HUES6 (cell line): ENCODE measurements around the gene PWWP2B.

Experiments
- H3K27ac ChIP-seq: 2 replicates; pipeline ENCODE4 v1.7.0; 2013; ENCODE audit warnings: low read depth, mild to moderate bottlenecking, low read length, inconsistent platforms
- H3K27me3 ChIP-seq: 2 replicates; pipeline ENCODE4 v1.6.1; 2013; ENCODE audit warnings: low read length; ENCODE audit not compliant: control insufficient read depth, insufficient read depth
- H3K36me3 ChIP-seq: 2 replicates; pipeline ENCODE4 v1.6.1; 2013; ENCODE audit warnings: low read length; ENCODE audit not compliant: control insufficient read depth, insufficient read depth
- H3K4me1 ChIP-seq: 2 replicates; pipeline ENCODE4 v1.6.1; 2013; ENCODE audit warnings: low read length; ENCODE audit not compliant: control insufficient read depth, insufficient read depth
- H3K4me3 ChIP-seq: 2 replicates; pipeline ENCODE4 v1.5.1; 2013; ENCODE audit warnings: low read depth, low read length
- H3K9ac ChIP-seq: one replicate; pipeline ENCODE4 v1.6.1; 2013; ENCODE audit warnings: mild to moderate bottlenecking, low read length
- H3K9me3 ChIP-seq: 2 replicates; pipeline ENCODE4 v1.6.1; 2013; ENCODE audit warnings: low read depth, low read length; ENCODE audit not compliant: control insufficient read depth, insufficient read depth

PWWP2B gene

GRCh38 chr10:132459301-132460003 lies 62.5 kb downstream of the PWWP2B start:
- Histone ChIP-seq H3K9ac (no peak overlapping the region), H3K9me3 (no peaks in the 10 kb centered on the region), H3K27me3 (peaks cover 14% of the 10 kb centered on the region; the same call in 1 of the 2 replicates), H3K27ac (no peak overlapping the region), H3K36me3 (no peaks in the 10 kb centered on the region), H3K4me1 (no peaks in the 10 kb centered on the region), H3K4me3 (no peak overlapping the region)

- Histone ChIP-seq H3K4me3 (no peak overlapping the region), H3K27me3 (peaks cover 14% of the 10 kb centered on the region; the same call in 1 of the 2 replicates), H3K4me1 (no peaks in the 10 kb centered on the region; the same call in 1 of the 2 replicates), H3K9me3 (no peaks in the 10 kb centered on the region), H3K27ac (no peak overlapping the region), H3K9ac (no peak overlapping the region), H3K36me3 (no peaks in the 10 kb centered on the region)
Measured at GRCh38 chr10:132460071-132460470, 63.1 kb downstream of the PWWP2B start.

GRCh38 chr10:132460691-132461090 lies 63.7 kb downstream of the PWWP2B start:
- peaks cover 5% of the 10 kb centered on the region for H3K4me1 ChIP-seq
- H3K27me3 ChIP-seq: peaks cover 14% of the 10 kb centered on the region; the same call in 1 of the 2 replicates
- H3K36me3 ChIP-seq: no peaks in the 10 kb centered on the region
- no peak overlapping the region for H3K27ac ChIP-seq
- H3K9ac ChIP-seq: no peak overlapping the region
- no peak overlapping the region for H3K4me3 ChIP-seq
- H3K9me3 ChIP-seq: no peaks in the 10 kb centered on the region

GRCh38 chr10:132461103-132461682 lies 64.2 kb downstream of the PWWP2B start:
- Histone ChIP-seq H3K9me3 (no peaks in the 10 kb centered on the region), H3K27me3 (peaks cover 14% of the 10 kb centered on the region; the same call in 1 of the 2 replicates), H3K36me3 (no peaks in the 10 kb centered on the region), H3K4me1 (peaks cover 5% of the 10 kb centered on the region), H3K27ac (no peak overlapping the region), H3K9ac (no peak overlapping the region), H3K4me3 (no peak overlapping the region)

GRCh38 chr10:132461683-132462231 lies 64.8 kb downstream of the PWWP2B start:
- peaks cover 14% of the 10 kb centered on the region; the same call in 1 of the 2 replicates for H3K27me3 ChIP-seq

GRCh38 chr10:132462463-132463332 lies 65.7 kb downstream of the PWWP2B start:
- Histone ChIP-seq H3K27me3 (peaks cover 11% of the 10 kb centered on the region; the same call in 1 of the 2 replicates), H3K4me1 (peaks cover 6% of the 10 kb centered on the region), H3K9me3 (no peaks in the 10 kb centered on the region), H3K27ac (no peak overlapping the region), H3K36me3 (no peaks in the 10 kb centered on the region), H3K4me3 (no peak overlapping the region), H3K9ac (no peak overlapping the region)

More at GRCh38 chr10:132461683-132462231, 64.8 kb downstream of the PWWP2B start:
- Histone ChIP-seq H3K4me3 (no peak overlapping the region), H3K27ac (no peak overlapping the region), H3K9ac (no peak overlapping the region), H3K9me3 (no peaks in the 10 kb centered on the region), H3K4me1 (peaks cover 5% of the 10 kb centered on the region), H3K36me3 (no peaks in the 10 kb centered on the region)

- H3K4me3 ChIP-seq: no peak overlapping the region
- H3K36me3 ChIP-seq: no peaks in the 10 kb centered on the region
- H3K27ac ChIP-seq: no peak overlapping the region
- no peaks in the 10 kb centered on the region for H3K9me3 ChIP-seq
- H3K9ac ChIP-seq: no peak overlapping the region
- peaks cover 12% of the 10 kb centered on the region for H3K4me1 ChIP-seq
- peaks cover 13% of the 10 kb centered on the region; the same call in 1 of the 2 replicates for H3K27me3 ChIP-seq
Measured at GRCh38 chr10:132463333-132464255, 66.6 kb downstream of the PWWP2B start.

GRCh38 chr10:132464256-132465192 lies 67.5 kb downstream of the PWWP2B start:
- Histone ChIP-seq H3K27me3 (peaks cover 4% of the 10 kb centered on the region; the same call in 1 of the 2 replicates), H3K9me3 (no peaks in the 10 kb centered on the region), H3K36me3 (no peaks in the 10 kb centered on the region), H3K27ac (no peak overlapping the region), H3K4me1 (peaks cover 16% of the 10 kb centered on the region), H3K4me3 (no peak overlapping the region), H3K9ac (no peak overlapping the region)

GRCh38 chr10:132465193-132465888 lies 68.3 kb downstream of the PWWP2B start:
- Histone ChIP-seq H3K27ac (no peak overlapping the region), H3K9me3 (no peaks in the 10 kb centered on the region), H3K4me3 (no peak overlapping the region), H3K9ac (no peak overlapping the region), H3K27me3 (peaks cover 3% of the 10 kb centered on the region; the same call in 1 of the 2 replicates), H3K36me3 (no peaks in the 10 kb centered on the region), H3K4me1 (peaks cover 19% of the 10 kb centered on the region)
